Uterus (tissue), 4 donors: ENCODE results near the gene SCFD2. TPM values are rescaled to one million over a fixed set of nuclear protein-coding genes. Genes with fewer than 3 reads are reported as not detected.

Experiments used
- DNase-seq, 2 donors: peaks; one replicate each; pipeline ENCODE4 v3.0.0-alpha.2; 2019 to 2020
- H3K27ac ChIP-seq, 2 donors: fragments of 200-600 bp; sonication (generic); 1 replicate in 1 of 2; 2 replicates in 1 of 2; pipeline ENCODE4 v1.5.1; 2016 to 2018
- H3K27me3 ChIP-seq, 2 donors: fragments of 200-600 bp; sonication (generic); one replicate each; pipeline ENCODE4 v1.5.1; 2018 to 2019; ENCODE audit warnings: control low read depth in 1 of 2
- H3K36me3 ChIP-seq, 2 donors: fragments of 200-600 bp; sonication (generic); one replicate each; pipeline ENCODE4 v1.5.1; 2019; ENCODE audit warnings: control low read depth in 1 of 2
- H3K4me1 ChIP-seq, 2 donors: fragments of 200-600 bp; sonication (generic); one replicate each; pipeline ENCODE4 v1.5.1; 2018 to 2019; ENCODE audit warnings: control low read depth in 1 of 2
- H3K4me3 ChIP-seq, 2 donors: fragments of 200-600 bp; sonication (generic); 1 replicate in 1 of 2; 2 replicates in 1 of 2; pipeline ENCODE4 v1.5.1; 2018 to 2019; ENCODE audit warnings: mild to moderate bottlenecking in 1 of 2
- H3K9me3 ChIP-seq, 2 donors: fragments of 200-600 bp; sonication (generic); one replicate each; pipeline ENCODE4 v1.5.1; 2019; ENCODE audit warnings: control low read depth in 1 of 2
- CTCF ChIP-seq, 4 experiments: fragments of 200-600 bp in 2 of 4; fragments of 450-650 bp in 2 of 4; sonication (generic) in 2 of 4; IDR thresholded peaks; one replicate each; pipeline ENCODE4 v1.5.1; 2016 to 2019; ENCODE audit warnings: antibody characterized with exemption in 4 of 4, mild to moderate bottlenecking in 2 of 4, moderate library complexity in 1 of 4
- POLR2A ChIP-seq, 2 donors: fragments of 450-650 bp; IDR thresholded peaks; one replicate each; pipeline ENCODE4 v1.6.1; 2016; ENCODE audit warnings: antibody characterized with exemption in 2 of 2, mild to moderate bottlenecking in 1 of 2, moderate library complexity in 1 of 2
- intact Hi-C: fragments of 100-400 bp; cut with DNase I; formaldehyde crosslinking; loops from one replicate; pipeline ENCODE4 v1.15.1; 2023; ENCODE audit warnings: low total_unique reads
- total RNA-seq, 4 donors: library from RNA; depleted of rRNA in 3 of 4; stranded (reverse); fragments of >200 nt in 3 of 4; gene quantifications; one replicate each; pipeline versions ENCODE4 v1.1.0 to v1.2.4, GENCODE V29; 2014 to 2023
- donor health status: DM: yes; HTN: yes; CAD: no.

The SCFD2 gene
- total RNA-seq, 4 donors from 2014 or later = 19.6 to 36.2 (median 24.5) TPM

- Histone ChIP-seq H3K27me3 (no peaks in the 10 kb centered on the region), H3K36me3 (no peaks in the 10 kb centered on the region), H3K4me3 (no peak overlapping the region), H3K27ac (no peak overlapping the region), H3K4me1 (no peaks in the 10 kb centered on the region), H3K9me3 (no peaks in the 10 kb centered on the region)
- DNase-seq = no peak
- intact Hi-C loops = no loop called here
- TF ChIP-seq POLR2A (IDR thresholded peaks at IDR 0.05) (no peak), CTCF (IDR thresholded peaks at IDR 0.05) (no peak)
These were observed 430.5 kb downstream of the SCFD2 start for GRCh38 chr4:52935317-52935716.

GRCh38 chr4:52933738-52934137 is 432.1 kb downstream of the SCFD2 start:
- no peaks in the 10 kb centered on the region for H3K4me1 ChIP-seq
- no peaks in the 10 kb centered on the region for H3K36me3 ChIP-seq
- H3K9me3 ChIP-seq = no peaks in the 10 kb centered on the region
- no peak overlapping the region for H3K4me3 ChIP-seq
- no peaks in the 10 kb centered on the region for H3K27me3 ChIP-seq
- no peak for DNase-seq
- intact Hi-C loops = no loop called here
- no peak for TF ChIP-seq CTCF (IDR thresholded peaks at IDR 0.05)
- TF ChIP-seq POLR2A (IDR thresholded peaks at IDR 0.05) = no peak
- no peak overlapping the region for H3K27ac ChIP-seq

DNA sequence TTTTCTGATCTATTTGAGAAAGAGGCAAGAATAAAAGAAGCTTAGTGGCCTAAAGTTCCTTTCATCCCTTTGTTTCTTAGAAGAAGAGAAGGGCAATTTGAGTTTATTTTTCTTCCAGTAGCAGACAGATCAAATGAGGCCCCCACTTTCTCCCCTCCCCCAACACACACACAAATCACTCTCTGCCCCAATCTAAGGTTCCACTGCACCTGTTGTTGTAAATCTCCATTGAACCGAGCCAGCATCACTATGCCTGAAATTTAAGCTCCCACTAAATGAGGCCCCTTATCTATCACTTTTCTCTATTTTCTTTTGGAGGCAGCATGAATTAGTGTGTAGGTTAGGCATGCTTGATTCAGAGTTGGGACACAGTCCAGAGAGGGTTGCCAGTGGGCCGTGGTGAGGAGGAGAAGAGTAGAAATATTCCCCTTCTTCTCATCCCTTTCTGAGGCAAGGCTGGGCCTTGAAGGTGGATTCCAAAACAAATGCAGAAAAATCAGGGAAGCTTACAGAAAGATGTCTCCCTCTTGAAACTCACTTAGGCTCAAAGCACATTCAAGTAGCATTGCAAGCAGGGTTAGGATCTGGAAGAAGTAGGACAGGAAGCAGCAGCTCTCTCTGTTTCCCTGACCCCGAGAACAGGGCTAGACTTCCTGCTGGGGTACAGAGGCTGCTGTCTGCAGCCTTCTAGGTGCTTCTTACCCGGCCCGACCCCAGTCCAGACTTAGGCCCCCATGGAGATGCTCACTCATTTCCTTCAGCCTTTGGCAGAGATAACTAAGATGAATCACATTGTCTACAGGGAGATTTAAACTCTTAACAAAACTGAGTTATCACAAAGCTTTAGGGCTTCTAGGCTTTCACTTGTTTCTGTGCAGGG is 433.0 kb downstream of the SCFD2 start:
- no peaks in the 10 kb centered on the region for H3K9me3 ChIP-seq
- intact Hi-C loops = no loop called here

GRCh38 chr4:52931243-52931642 is 434.6 kb downstream of the SCFD2 start:
- H3K27me3 ChIP-seq = no peaks in the 10 kb centered on the region
- intact Hi-C loops = no loop called here
- H3K36me3 ChIP-seq = no peaks in the 10 kb centered on the region
- TF ChIP-seq CTCF (IDR thresholded peaks at IDR 0.05) (no peak), POLR2A (IDR thresholded peaks at IDR 0.05) (no peak)
- H3K9me3 ChIP-seq = no peaks in the 10 kb centered on the region
- H3K4me1 ChIP-seq = no peaks in the 10 kb centered on the region
- H3K4me3 ChIP-seq = no peak overlapping the region
- H3K27ac ChIP-seq = no peak overlapping the region
- no peak for DNase-seq

More for the DNA sequence above, 433.0 kb downstream of the SCFD2 start:
- H3K36me3 ChIP-seq = no peaks in the 10 kb centered on the region
- no peak overlapping the region for H3K27ac ChIP-seq
- TF ChIP-seq POLR2A (IDR thresholded peaks at IDR 0.05) (no peak), CTCF (IDR thresholded peaks at IDR 0.05) (no peak)
- DNase-seq = no peak
- H3K4me1 ChIP-seq = no peaks in the 10 kb centered on the region
- H3K27me3 ChIP-seq = no peaks in the 10 kb centered on the region
- H3K4me3 ChIP-seq = no peak overlapping the region

- Histone ChIP-seq H3K27me3 (no peaks in the 10 kb centered on the region), H3K27ac (no peak overlapping the region), H3K36me3 (no peaks in the 10 kb centered on the region), H3K4me1 (no peaks in the 10 kb centered on the region), H3K4me3 (no peak overlapping the region), H3K9me3 (no peaks in the 10 kb centered on the region)
- intact Hi-C loops = no loop called here
- TF ChIP-seq POLR2A (IDR thresholded peaks at IDR 0.05) (no peak), CTCF (IDR thresholded peaks at IDR 0.05) (no peak)
- DNase-seq = no peak
These were observed 439.5 kb downstream of the SCFD2 start for GRCh38 chr4:52926196-52926974.
